HG02678 (cell line): ENCODE measurements around the gene LPP.

Experiments used
- ATAC-seq: cut with Tn5 transposase; IDR thresholded peaks from one replicate; pipeline ENCODE4 v1.9.1; 2021; ENCODE audit warnings: mild to moderate bottlenecking, moderate library complexity; ENCODE audit not compliant: unreplicated experiment

The LPP gene

DNA sequence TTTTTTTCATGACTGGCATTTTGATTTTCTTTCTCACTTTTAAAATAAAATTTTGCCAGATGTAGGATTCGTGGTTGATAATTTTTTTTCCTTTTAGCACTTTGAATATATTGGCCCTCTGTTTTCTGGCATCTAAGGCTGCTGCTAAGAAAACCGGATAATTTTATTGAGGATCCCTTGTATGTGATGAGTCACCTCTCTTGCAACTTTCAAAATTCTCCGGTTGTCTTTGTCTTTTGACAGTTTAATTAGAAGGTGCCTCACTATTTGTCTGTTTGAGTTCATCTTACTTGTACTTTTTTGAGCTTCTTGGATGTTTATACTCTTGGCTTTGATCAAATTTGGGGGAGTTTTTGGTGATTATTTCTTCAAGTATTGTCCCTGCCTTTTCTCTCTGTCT, 349.7 kb downstream of the LPP start:
- ATAC-seq, result no peak

DNA sequence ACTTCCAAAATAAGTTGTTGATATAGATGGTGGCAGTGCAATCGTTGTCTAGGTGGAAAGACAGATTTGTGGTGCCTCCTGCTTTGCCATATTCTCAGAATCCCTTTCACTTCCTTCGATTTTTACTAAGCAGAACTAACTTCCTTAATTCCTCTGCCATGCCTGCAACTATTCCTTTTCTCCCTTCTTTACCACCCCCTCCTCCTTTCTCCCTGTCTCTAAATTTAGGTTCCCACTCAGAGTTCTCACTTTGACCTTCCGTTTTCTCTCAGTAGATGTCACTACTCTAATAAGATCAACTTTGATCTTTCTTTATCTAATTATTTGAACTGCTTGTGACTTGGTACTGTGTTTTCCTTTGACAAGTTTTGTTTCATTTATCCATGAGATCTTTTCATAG, 351.2 kb downstream of the LPP start:
- no peak for ATAC-seq

DNA sequence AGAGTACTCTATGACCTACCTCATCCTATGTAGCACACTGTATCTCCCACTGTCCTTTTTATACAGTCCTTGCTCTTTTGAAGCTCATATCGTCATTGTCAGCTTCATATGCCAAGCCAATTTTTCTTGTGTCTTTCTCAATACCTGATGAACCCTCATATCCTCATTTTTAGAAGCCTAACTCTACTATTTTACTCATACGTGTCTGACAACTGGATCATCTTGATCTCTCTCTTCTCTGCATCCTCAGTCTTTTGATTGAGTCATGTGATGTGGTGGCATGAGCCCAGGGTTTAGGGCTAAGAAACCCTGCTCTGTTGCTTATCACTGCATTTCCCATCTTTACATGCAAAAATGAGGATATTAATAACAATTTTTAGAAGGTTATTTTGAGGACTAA, 352.0 kb downstream of the LPP start:
- ATAC-seq, result no peak

DNA sequence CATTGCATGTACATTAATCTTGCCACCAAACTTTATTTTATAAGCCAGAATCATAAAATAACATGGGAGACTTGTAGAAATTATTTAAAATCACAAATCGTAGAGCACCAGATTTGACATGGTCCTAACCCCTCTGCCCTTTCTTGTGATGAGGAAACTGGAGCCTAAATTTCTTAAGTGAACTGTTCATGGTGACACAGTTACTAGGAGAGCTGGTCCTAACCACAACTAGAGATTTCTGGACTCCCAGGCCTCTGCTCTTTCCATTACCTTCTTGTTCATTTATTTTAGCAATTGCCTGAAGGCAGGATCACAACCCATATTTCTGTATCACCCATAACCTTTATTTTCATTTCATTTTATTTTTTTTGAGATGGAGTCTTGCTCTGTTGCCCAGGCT, 352.5 kb downstream of the LPP start:
- no peak for ATAC-seq

DNA sequence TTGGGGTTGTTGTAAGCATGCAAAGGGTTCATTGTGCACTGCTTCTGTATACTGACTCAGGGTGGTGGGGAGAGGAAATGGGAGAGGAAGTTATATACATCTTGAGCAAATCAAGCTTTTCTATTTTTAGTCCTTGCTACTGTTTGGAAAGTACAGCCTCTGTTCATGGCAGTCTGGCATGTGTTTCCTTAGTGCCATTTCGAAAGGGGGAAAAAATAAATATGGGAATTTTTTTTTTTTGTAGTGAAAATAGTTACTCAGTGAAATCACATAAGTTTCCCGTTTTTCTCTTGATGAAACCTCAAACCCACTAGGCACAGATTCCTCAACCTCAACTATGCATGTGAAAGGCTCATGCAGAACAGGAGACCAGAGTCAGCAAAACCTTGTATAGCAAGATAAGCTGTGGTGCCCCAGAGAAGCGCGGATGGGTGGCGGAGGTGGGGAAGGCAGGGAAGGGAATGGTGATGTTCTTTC, 353.3 kb downstream of the LPP start:
- no peak for ATAC-seq

DNA sequence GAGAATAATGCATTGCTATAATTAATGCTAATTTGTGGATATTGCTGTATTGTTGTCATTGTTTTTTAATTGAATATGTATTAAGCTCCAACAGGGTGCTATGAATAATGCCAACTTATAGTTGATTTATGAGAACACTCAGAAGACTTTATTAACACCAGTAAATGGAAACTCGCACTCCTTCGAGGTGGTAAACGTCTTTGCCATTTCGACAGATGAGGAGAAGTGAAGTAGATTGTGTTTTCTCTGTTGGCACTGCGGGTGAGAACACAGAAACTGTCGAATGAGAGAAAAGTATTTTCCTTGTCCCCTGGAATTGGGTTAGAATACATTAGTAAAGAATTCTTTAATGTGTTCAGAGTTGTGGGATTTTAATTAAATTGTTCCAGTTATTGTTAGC, 354.5 kb downstream of the LPP start:
- ATAC-seq, result no peak

DNA sequence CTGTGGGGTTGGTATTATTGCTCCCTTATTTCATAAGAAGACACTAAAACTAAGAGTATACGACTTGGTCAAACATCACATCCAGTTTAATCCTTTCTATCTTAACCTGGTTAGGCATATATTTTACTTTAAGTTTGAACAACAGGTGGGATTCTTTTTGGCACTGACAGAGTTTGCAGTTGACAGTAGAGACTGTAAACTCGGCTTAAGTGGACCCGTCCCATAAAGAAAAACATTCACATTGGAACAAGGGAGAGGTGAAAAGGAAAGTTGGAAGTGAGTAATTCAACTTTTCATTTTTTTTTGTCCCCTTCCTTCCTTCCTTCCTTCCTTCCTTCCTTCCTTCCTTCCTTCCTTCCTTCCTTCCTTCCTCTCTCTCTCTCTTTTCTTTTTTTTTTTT, 355.4 kb downstream of the LPP start:
- no peak for ATAC-seq

DNA sequence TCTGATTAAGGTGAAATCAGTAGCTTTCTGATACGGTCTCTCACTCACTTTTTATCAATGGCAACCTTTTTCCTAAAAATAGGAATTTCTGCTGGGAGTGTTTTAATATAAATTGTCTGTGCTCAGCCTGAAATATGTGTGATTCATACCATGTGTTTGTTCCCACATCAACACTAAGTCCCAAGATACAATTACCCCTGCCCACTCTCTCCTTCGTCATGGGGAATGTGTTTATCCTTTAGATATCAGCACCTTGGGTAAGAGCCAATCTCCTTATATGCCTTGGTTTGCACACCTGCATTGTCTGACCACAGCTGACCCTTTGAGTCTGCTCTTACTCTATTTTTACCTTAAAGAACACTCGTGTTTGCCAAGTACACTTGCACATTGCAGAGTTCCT, 356.4 kb downstream of the LPP start:
- ATAC-seq, result no peak

DNA sequence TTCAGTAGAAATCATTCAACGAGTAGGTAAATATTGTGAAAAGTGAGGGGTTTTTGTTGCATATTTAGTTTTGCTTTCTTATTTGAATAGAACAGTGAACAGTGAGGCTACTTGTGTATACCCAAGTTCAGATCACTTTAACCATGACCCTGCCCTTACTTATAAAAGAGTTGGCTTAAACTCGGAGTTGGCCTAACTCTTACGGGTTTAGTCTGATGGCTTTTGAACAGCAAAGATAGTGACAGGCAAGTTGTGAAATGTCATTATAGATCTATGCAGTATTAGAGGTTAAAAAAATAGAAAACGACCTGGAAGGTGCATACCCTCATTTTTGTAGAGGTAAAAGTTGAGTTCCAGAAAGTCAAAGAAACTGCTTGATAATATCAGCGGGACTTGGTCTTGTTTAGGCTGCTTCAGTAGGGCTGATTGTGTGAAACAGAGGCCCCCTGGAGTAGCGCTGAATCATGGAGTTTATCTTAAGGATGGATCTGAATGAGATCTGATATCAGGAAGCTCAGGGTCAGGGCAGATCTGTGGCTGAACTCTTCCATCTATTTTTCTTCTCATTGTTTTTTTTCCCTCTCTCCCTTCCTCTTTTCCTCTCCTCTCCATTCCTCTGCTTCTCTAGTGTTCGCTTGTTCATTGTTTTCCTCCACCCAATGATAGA, 359.8 kb downstream of the LPP start:
- ATAC-seq, result no peak

DNA sequence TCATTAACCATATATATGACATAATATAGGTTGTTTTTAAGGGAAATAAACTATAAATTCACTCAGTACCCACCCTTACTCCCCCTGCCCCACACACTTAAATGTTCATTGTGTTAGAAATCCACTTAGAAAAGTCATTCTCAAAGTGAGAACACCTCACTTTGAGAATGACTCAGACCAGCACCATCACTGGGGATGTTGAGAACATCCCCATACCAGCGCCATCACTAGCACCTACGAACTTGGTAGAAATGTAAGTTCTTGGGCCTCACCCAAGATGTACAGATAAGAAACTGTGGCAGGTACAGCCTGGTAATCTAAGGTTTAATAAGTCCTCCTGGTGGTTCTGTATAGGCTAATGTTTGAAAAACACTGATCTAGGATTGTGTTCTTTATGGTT, 362.6 kb downstream of the LPP start:
- ATAC-seq, result no peak

DNA sequence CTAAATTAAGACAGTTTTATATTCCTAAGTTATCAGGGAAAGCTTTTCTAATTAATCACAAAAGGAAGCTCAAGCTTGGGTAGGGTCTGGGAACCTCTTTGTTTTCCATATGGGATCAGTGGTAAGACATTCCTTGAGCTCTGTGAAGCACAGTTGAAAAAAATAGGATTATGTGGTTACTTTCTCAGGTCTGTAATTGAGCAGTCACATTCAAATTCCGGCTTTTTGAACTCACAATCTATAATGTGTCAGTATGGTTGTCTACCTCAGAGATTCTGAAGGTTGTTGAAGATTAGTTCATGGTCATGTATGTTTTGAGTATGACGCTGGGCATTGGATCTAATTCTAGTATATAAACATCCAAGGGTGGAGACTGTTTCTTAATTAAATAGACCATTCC, 364.5 kb downstream of the LPP start:
- no peak for ATAC-seq

DNA sequence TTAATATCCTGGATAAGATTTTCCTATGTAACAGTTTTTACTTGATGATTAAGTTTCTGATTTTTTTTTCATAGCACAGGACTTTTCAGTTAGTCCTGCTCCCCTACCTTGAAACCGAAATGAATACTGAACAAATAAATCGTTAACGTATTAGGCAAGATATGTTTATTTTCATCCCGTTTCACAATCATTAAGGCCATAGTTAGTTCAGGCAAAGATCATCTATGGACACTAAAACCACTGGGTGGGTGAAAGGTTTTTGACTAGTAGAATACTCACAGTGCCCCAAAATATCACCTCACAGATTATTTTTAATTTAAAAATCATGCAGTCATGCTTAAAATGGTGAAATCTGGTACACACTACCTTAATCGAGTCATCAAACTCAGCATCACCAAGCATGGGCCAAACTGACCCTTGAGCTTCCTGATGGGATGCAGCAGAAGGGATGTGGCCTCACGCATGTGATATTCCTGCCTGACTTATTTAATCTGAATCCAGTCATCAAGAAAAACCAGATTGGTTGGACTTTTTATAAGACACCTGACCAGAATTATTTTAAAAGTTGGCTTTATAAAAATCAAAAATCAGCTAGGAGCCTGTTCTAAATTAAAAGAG, 365.0 kb downstream of the LPP start:
- ATAC-seq, result no peak

DNA sequence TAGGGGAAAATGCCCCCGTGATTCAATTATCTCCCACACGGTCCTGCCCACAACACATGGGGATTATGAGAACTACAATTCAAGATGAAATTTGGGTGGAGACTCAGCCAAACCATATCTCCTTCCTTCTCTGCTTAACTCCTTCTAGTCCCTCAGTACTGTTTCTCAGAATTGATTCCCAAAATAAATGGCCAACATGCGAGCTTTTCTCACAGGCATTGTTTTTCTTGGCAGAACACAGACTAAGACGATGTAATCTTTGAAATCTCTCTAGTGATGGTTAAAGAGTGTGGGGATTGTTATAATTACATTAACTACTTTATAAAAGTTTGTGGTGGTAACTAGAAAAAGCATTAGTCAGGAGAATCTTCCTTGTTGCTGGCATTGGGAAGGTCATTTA, 366.5 kb downstream of the LPP start:
- no peak for ATAC-seq

DNA sequence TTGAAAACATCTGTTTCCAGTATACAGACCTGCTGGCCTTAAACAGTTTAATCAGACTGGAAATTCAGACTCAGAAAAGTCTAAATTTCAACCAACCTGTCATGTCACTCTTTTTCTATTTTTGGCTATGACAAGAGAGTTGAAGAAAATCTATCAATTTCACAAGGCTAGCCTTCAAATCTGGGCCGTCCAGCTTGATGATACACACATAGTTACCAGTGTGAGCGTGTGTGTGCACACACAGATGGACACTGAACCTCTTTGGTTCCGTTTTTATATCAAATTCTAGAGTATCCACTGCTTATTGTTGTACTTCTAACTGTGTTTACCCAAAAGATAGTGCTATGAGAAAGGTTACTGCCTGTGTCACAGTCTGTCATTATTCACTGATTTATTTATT, 368.2 kb downstream of the LPP start:
- no peak for ATAC-seq

DNA sequence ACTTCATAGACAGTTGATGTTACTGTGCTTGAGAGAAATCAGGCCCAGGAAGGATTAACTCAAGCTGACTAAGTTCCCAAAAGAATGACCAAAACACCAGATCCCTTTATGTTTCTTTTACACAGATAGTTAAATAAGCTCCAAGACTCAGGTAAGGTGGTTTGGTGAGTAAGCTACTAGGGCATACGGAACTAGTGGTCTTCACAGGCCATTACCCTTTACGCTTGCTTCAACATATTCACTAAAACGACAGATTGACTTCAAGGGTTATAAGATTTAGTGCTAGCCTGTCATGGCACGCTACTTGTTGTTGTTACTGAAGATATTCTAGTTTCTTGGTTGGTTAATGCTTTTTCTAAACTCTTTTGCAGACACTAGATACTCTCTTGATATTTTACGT, 369.3 kb downstream of the LPP start:
- ATAC-seq, result no peak

DNA sequence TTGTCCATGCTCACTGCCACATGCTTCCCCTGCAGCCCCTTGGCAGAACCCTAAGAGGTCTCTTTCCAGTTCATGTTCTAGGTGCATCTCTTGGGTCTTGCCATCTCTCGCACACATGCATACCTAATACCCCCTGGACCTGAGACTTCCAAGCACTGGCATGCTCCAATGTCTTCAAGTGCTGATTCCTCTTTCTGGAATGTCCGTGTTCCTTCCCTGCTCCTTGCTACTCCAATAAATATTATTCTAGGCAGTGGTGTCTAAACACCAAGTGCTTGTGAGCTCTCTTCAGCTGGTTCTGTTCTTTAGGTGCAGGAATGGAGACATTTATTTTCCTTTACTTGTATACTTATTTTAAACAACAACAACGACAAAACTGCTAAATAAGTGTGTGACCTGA, 370.1 kb downstream of the LPP start:
- no peak for ATAC-seq

DNA sequence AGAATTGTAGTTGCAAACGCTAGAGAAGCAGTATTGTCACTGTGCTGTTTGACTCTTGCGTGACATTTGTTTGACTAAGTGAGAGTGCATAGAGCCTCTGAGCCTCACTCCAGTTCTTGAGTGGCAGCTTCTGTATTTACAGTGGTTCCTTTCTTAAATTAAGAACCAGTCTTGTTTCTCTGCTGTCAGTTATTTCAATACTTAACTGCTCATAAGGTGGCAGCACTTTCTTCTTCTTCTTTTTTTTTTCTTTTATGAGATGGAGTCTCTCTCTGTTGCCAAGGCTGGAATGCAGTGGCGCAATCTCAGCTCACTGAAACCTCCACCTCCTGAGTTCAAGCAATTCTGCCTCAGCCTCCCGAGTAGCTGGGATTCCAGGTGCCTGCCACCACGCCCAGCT, 372.1 kb downstream of the LPP start:
- no peak for ATAC-seq

DNA sequence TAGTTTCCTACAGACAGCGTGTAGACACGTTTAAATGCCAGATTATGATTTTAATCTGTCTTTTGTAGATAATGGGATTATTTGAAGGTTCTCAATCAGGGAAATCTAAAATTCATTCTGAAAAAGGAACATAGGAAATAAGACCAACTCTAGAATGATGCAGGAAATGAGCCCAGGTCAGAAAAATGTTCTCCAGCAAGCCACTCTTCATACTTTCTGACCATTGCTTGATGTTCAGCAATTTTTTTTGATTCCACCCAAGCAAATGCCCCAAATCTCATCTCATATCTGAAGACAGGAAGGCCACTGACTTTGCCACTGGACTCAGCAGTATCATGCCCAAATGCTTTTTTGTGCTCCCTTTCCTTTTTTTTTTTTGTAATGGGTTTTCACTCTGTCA, 373.4 kb downstream of the LPP start:
- no peak for ATAC-seq

DNA sequence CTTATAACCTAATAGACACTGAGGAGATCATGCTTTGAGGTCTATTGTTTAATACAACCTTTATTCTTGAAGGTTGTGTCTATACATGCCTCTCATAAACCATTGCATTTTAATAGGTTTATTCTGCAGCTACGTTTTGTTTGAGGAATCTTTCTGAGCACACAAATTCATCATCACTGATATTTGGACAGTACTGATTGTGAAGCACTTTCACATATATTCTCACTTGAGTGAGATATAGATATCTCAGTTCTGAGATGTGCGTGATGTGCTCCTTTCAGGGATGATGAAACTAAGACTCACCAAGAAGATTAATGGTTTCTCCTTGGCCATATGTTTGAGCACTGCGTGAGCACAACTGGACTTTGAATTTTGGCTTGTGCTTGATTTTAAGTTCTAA, 374.4 kb downstream of the LPP start:
- ATAC-seq, result no peak

DNA sequence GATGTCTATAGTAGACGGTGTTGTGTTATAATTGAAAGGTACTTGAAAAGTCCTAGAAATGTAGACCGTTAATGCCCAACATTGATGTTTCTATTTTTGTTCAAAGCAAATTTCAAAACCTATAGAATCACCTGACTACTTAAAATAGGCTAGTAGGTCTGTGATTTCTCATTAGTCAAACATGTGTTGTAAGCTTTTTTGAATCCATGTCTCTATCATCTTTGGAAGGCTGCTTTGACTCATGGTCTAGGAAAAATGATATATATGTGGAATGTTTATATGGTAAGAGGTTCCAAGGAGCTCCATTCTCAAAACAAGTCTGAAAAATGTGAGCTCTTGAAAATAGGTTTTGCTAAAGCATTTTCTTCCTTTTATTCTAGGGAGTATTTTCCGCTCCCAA, 375.3 kb downstream of the LPP start:
- ATAC-seq, result no peak

DNA sequence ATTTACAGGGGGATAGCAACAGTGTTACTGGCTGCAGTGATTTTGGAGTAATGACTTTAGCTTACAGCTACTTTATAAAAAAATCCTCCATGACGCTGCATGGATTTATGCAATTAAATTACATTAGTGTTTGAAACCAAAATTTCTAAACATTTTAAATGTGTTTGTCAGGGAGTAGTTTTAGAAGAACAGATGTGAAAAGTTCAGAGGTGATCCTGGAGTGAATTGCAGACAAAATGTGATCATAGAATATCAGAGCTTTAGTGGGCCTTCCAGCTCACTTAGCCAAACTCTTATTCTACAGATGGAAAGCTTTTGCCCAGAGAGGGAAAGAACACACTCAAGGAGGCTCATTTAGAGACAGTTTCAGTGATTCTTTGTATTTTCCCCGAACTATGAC, 376.3 kb downstream of the LPP start:
- no peak for ATAC-seq

DNA sequence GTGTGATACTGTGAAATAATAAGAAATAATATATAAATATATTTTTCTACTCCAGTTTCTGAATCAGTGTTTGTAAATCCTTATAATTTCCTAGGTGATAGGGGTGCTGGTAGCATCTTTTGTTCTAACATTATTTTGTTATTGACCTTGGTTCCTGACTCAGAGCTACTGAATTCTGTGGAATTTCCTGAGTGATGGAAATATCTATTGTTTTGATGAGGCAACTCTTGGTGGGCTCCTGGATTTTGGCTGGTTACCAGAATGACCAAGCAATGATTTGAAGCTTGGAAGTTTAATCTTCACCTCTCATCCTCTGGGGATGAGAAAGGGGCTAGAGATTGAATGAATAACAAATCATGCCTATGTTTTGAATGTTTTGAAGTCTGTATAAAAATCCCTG, 377.3 kb downstream of the LPP start:
- no peak for ATAC-seq

DNA sequence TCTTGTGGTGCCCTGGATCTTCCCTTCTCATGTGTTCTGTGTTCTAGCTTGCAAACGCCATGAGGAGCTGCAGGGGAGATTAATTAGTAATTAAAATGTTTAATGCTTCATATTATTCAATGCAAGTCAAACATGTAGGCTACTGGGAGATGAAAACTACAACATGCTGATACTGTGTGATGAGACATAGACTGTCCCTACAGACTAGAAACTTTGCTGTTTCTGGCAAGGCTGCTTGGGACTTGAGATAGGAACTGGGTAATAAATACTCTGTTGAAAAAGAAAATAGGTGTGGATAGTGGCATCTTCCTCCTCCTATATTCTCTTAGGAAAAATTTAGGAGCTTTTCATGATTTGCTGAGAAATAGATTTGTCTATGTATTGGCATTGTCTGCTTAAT, 379.2 kb downstream of the LPP start:
- no peak for ATAC-seq
